C4-2B (cell line): ENCODE data around the gene KCNQ1.
"Not testable (repeated sequence)": the region's sequence is repeated elsewhere in the genome, so short reads cannot be mapped to it uniquely, and the experiment has no call there.

ENCODE experiments used
- ZFX ChIP-seq: fragments of 450-650 bp; IDR thresholded peaks from 2 replicates; pipeline ENCODE4 v1.6.1; 2017
- TF ChIP-seq, protein P1 (sequence below): fragments of 450-650 bp; conservative IDR thresholded peaks from 2 replicates; pipeline ENCODE4 v1.5.1; 2017; ENCODE audit warnings: mild to moderate bottlenecking

DNA sequence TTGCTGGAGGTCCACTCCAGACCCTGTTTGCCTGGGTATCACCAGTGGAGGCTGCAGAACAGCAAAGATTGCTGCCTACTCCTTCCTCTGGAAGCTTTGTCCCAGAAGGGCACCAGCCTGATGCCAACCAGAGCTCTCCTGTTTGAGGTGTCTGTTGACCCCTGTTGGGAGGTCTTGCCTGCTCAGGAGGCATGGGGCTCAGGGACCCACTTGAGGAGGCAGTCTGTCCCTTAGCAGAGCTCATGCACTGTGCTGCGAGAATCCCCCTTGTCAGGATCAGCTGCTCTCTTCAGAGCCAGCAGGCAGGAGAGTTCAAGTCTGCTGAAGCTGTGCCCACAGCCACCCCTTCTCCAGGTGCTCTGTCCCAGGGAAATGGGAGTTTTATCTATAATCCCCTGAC lies 53.1 kb downstream of the KCNQ1 start:
- TF ChIP-seq, protein P1, sequence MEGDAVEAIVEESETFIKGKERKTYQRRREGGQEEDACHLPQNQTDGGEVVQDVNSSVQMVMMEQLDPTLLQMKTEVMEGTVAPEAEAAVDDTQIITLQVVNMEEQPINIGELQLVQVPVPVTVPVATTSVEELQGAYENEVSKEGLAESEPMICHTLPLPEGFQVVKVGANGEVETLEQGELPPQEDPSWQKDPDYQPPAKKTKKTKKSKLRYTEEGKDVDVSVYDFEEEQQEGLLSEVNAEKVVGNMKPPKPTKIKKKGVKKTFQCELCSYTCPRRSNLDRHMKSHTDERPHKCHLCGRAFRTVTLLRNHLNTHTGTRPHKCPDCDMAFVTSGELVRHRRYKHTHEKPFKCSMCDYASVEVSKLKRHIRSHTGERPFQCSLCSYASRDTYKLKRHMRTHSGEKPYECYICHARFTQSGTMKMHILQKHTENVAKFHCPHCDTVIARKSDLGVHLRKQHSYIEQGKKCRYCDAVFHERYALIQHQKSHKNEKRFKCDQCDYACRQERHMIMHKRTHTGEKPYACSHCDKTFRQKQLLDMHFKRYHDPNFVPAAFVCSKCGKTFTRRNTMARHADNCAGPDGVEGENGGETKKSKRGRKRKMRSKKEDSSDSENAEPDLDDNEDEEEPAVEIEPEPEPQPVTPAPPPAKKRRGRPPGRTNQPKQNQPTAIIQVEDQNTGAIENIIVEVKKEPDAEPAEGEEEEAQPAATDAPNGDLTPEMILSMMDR: not testable (repeated sequence)
- TF ChIP-seq ZFX: not testable (repeated sequence)
